ENCODE measurements around the gene CDHR1.

DNA sequence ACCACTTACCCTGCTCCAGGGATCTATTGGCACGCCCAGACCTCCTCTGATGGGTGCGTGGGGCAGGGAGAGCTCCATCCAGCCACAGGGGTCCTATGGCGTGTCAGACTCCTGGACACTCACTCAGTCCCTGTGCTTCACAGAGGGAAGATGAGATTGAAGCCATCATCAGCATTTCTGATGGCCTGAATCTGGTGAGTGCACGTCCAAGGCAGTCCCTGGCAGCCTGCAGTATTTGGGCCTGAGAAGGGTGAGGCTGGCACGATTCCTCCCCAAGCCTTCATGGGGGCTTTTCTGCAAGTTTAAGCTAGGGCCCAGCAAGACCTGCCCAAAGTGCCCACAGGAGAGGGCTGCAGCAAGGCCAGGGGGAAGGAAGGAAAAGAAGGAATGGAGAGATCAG, 3.3 kb downstream of the CDHR1 start:
- no peak for TF ChIP-seq POLR2AphosphoS5 (IDR thresholded peaks at IDR 0.05; ENCODE audit: low read depth, low read length)
- no peak for TF ChIP-seq TAF1 (IDR thresholded peaks at IDR 0.05; ENCODE audit: borderline replicate concordance, insufficient read depth, low read length)
- TF ChIP-seq, protein P1, sequence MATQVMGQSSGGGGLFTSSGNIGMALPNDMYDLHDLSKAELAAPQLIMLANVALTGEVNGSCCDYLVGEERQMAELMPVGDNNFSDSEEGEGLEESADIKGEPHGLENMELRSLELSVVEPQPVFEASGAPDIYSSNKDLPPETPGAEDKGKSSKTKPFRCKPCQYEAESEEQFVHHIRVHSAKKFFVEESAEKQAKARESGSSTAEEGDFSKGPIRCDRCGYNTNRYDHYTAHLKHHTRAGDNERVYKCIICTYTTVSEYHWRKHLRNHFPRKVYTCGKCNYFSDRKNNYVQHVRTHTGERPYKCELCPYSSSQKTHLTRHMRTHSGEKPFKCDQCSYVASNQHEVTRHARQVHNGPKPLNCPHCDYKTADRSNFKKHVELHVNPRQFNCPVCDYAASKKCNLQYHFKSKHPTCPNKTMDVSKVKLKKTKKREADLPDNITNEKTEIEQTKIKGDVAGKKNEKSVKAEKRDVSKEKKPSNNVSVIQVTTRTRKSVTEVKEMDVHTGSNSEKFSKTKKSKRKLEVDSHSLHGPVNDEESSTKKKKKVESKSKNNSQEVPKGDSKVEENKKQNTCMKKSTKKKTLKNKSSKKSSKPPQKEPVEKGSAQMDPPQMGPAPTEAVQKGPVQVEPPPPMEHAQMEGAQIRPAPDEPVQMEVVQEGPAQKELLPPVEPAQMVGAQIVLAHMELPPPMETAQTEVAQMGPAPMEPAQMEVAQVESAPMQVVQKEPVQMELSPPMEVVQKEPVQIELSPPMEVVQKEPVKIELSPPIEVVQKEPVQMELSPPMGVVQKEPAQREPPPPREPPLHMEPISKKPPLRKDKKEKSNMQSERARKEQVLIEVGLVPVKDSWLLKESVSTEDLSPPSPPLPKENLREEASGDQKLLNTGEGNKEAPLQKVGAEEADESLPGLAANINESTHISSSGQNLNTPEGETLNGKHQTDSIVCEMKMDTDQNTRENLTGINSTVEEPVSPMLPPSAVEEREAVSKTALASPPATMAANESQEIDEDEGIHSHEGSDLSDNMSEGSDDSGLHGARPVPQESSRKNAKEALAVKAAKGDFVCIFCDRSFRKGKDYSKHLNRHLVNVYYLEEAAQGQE (IDR thresholded peaks at IDR 0.05; ENCODE audit: insufficient read depth in 1 of 2, low read depth in 2 of 2, low read length in 2 of 2) = no peak

Data from PFSK-1 (cell line).